Measurements from ENCODE around the gene TOR1A. TPM values are rescaled to one million over a fixed set of nuclear protein-coding genes. Genes with fewer than 3 reads are reported as not detected.

The TOR1A gene
- 43.8 and 51.4 TPM in 2 replicates for total RNA-seq

GRCh38 chr9:129823935-129824601 lies at the start of gene TOR1A:
Gene TOR1A (minus strand): TSS chr9:129824136. CDS start chr9:129824085, 51 bp downstream.
- peak within 1 kb of the TSS; percentile 81 for H3K4me3 ChIP-seq (ENCODE audit: low read depth, low read length)
- TF ChIP-seq CTCF (IDR thresholded peaks at IDR 0.05; ENCODE audit: insufficient read depth, low read depth, low read length): no peak
- DNase-seq (ENCODE audit: low read depth): peak; percentile 96

DNA sequence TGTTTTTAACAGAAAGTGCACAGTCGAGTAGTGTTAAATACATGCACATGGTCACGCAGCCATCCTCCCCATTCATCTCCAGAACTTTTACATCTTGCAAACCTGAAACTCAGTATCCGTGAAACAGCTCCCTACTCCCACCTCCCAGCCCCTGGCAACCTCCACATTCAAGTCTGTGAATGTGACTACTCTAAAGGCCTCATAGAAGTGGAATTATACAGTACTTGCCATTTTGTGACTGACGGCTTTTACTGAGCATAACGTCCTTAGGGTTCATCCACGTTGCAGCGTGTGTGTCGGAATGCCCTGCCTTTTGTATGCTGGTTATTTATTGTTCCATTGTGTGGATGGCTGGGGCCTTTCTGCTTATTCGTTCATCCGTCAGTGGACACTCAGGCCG lies 47.1 kb upstream of the TOR1A start:
- H3K4me3 ChIP-seq (ENCODE audit: low read depth, low read length): no peak overlapping the region
- DNase-seq (ENCODE audit: low read depth): no peak
- TF ChIP-seq CTCF (IDR thresholded peaks at IDR 0.05; ENCODE audit: insufficient read depth, low read depth, low read length): no peak

DNA sequence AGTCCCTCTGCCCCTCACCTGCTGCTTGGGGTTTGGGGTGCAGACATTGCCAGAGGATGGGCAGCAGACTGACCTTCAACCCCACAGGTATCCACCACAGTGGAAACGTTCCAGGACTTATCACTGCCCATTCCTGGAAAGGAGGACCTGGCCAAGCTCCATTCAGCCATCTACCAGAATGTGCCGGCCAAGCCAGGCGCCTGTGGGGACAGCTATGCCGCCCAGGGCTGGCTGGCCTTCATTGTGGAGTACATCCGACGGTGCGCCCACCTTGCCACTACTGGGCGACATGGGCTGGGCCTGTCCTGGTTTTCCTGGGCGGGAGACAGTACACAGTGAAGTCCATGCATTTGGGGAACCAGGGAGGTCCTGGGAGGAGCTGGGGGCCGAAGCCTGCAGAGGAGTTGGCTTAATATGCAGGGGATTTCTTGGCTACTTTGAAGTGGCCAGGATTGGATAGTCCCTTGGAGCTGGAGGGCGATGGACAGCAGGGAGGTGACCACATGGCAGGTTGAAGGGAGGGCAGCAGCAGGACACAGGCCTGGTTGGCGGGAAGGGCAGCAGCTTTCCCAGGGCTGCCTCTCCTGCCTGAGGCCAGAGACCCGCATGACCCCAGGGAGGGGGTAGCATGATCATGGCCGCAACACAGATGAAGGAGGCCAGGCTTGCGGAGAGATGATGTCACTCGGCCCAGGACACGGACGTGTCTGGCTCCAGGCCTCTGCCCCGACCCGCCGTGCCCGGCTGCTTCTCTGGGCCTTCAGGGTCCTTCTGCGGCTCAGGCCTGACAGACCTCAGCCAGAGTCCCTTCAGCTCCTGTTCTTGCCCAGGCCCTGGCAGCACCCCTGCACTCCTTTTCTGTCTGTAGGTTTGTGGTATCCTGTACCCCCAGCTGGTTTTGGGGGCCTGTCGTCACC lies 45.9 kb upstream of the TOR1A start:
- no peak for TF ChIP-seq CTCF (IDR thresholded peaks at IDR 0.05; ENCODE audit: insufficient read depth, low read depth, low read length)
- no peak overlapping the region for H3K4me3 ChIP-seq (ENCODE audit: low read depth, low read length)
- no peak for DNase-seq (ENCODE audit: low read depth)

DNA sequence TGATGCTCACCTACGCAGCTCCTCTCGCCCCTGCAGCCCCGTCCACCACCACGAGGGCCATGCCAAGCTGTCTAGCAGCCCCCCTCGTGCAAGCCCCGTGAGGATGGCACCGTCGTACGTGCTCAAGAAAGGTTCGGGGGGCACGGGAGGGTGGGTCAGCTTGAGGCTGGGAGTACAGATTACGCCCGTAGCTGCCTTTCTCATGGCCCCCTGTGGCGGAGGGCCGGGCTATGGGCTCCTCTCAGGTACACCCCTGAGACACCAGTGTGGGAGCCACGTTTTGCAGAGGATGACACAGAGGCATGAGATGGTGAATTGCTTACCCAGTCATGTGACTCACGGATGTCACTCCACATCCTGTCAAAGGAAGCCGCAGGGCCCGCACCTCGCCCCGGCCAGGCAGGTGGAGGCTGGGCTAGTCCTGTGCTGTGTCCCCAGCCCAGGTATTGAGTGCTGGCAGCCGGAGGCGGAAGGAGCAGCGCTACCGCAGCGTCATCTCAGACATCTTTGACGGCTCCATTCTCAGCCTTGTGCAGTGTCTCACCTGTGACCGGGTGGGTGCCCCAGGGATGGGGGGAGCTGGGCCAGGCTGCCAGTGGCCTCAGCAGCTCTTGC lies 45.0 kb upstream of the TOR1A start:
- no peak for DNase-seq (ENCODE audit: low read depth)
- no peak overlapping the region for H3K4me3 ChIP-seq (ENCODE audit: low read depth, low read length)
- no peak for TF ChIP-seq CTCF (IDR thresholded peaks at IDR 0.05; ENCODE audit: insufficient read depth, low read depth, low read length)

DNA sequence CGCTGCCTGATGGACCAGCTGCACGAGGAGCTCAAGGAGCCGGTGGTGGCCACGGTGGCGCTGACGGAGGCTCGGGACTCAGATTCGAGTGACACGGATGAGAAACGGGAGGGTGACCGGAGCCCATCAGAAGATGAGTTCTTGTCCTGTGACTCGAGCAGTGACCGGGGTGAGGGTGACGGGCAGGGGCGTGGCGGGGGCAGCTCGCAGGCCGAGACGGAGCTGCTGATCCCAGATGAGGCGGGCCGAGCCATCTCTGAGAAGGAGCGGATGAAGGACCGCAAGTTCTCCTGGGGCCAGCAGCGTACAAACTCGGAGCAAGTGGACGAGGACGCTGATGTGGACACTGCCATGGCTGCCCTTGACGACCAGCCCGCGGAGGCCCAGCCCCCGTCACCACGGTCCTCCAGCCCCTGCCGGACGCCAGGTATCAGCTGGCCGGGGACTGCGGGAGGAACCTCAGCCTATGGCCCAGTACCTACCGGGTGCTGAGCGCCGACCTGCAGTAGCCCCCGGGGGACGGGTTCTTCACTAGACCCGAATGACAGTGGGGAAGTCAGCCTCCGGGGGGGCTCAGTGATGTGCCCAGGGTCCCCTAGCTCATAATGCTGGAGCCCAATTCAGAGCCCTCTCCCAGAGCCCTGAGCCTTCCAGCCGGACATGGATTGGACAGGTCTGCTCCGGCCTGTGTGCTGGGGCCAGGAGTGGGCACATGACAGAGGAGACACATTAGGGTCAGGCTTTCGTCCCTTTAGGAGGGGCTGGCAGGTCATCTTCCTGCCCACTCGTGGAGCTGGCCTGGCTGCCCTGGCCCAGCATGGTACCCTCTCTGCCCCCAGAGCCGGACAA lies 44.3 kb upstream of the TOR1A start:
- TF ChIP-seq CTCF (IDR thresholded peaks at IDR 0.05; ENCODE audit: insufficient read depth, low read depth, low read length): no peak
- no peak overlapping the region for H3K4me3 ChIP-seq (ENCODE audit: low read depth, low read length)
- no peak for DNase-seq (ENCODE audit: low read depth)
